Adrenal gland (tissue), 12 donors: ENCODE measurements around the gene NPAS3. TPM values are rescaled to one million over a fixed set of nuclear protein-coding genes. Genes with fewer than 3 reads are reported as not detected.

ENCODE experiments used
- DNase-seq, 7 donors: peaks; one replicate each; pipeline ENCODE4 v3.0.0-alpha.2; 2019 to 2020
- H3K27ac ChIP-seq, 5 donors: fragments of 200-600 bp; sonication (generic) in 4 of 5; 1 replicate in 3 of 5; 2 replicates in 2 of 5; pipeline versions ENCODE4 v1.5.1 to v1.8.0; 2016 to 2020; ENCODE audit warnings: mild to moderate bottlenecking in 1 of 5
- H3K27me3 ChIP-seq: fragments of 200-600 bp; 2 replicates; pipeline ENCODE4 v1.8.0; 2021
- H3K36me3 ChIP-seq, 2 donors: fragments of 200-600 bp; replicated peaks in 1 of 2; 1 replicate in 1 of 2; 2 replicates in 1 of 2; pipeline versions ENCODE4 v1.5.1 to v1.8.0; 2018 to 2022
- H3K4me1 ChIP-seq, 2 donors: fragments of 200-600 bp; replicated peaks in 1 of 2; 1 replicate in 1 of 2; 2 replicates in 1 of 2; pipeline versions ENCODE4 v1.5.1 to v1.8.0; 2018 to 2021
- H3K4me3 ChIP-seq, 4 donors: fragments of 200-600 bp; sonication (generic) in 3 of 4; one replicate each; pipeline ENCODE4 v1.5.1; 2016 to 2018
- H3K9me3 ChIP-seq, 3 donors: fragments of 200-600 bp; sonication (generic) in 1 of 3; replicated peaks in 1 of 3; 1 replicate in 2 of 3; 2 replicates in 1 of 3; pipeline versions ENCODE4 v1.5.1 to v1.8.0; 2016 to 2021
- CTCF ChIP-seq, 6 experiments: fragments of 450-650 bp in 4 of 6; fragments of 200-600 bp in 2 of 6; sonication (generic) in 1 of 6; IDR thresholded peaks; 1 replicate in 5 of 6; 2 replicates in 1 of 6; pipeline versions ENCODE4 v1.5.1 to v1.8.0; 2016 to 2021; ENCODE audit warnings: antibody characterized with exemption in 6 of 6, mild to moderate bottlenecking in 2 of 6, moderate library complexity in 1 of 6
- POLR2A ChIP-seq, 2 donors: fragments of 450-650 bp; IDR thresholded peaks; one replicate each; pipeline ENCODE4 v1.6.1; 2017; ENCODE audit warnings: antibody characterized with exemption in 2 of 2, mild to moderate bottlenecking in 2 of 2, moderate library complexity in 1 of 2
- WGBS, 4 donors: extraction: QIAGEN DNeasy Blood & Tissue Kit in 2 of 4; methylation state at CpG; one replicate each; pipeline versions ENCODE4 v1.1.5 to v1.1.7; 2013 to 2017; 5-methylcytosine and 5-hydroxymethylcytosine counted together
- intact Hi-C, 2 donors: fragments of 100-400 bp; cut with DNase I; formaldehyde crosslinking; loops; one replicate each; pipeline versions ENCODE4 v1.14.1 to v1.15.0; 2022 to 2023
- polyA plus RNA-seq, 3 donors: library from polyadenylated mRNA; stranded (reverse); fragments of 200-250 nt in 2 of 3; fragments of 350-450 nt in 1 of 3; fragmentation: Illumina TruSeq in 1 of 3; extraction: RNeasy Lipid Tissue Mini Kit (QIAGEN cat#74804) in 1 of 3; gene quantifications; one replicate each; pipeline ENCODE4 v1.2.3, GENCODE V29; 2013 to 2014
- total RNA-seq, 9 donors: library from RNA; depleted of rRNA in 4 of 9; stranded (reverse); fragments of >200 nt in 4 of 9; fragments of 120-200 nt in 1 of 9; fragmentation: NEBNext Ultra II Directional in 1 of 9; extraction: Animal tissue kit (Norgen Biotek cat#: 25700) in 1 of 9; gene quantifications; one replicate each; pipeline versions ENCODE4 v1.1.0 to v1.2.4, GENCODE V29; 2013 to 2023
- donor health status: healthy with polysubstance abuse.
- donor health status: Bipolar disorder and iron deficiency.
- donor health status: DM: yes; HTN: yes; CAD: no.
- donor health status: DM: no; HTN: no; CAD: no.
- donor health status: DM: no; HTN: no; CAD: no.
- donor health status: DM: yes; HTN: yes; CAD: no.

Gene NPAS3
- total and polyA plus RNA-seq, 12 donors: 0.36 to 7.5 (median 1.5) TPM

- H3K36me3 ChIP-seq: no peaks in the 10 kb centered on the region
- H3K4me1 ChIP-seq: no peaks in the 10 kb centered on the region
- intact Hi-C loops: no loop called here
- TF ChIP-seq POLR2A (IDR thresholded peaks at IDR 0.05): no peak
- no peak for TF ChIP-seq CTCF (IDR thresholded peaks at IDR 0.05)
- H3K9me3 ChIP-seq: no peaks in the 10 kb centered on the region
- 88 to 90% (median 89%) methylated on average over 6 of the region's 6 CpGs for WGBS, 4 donors
- no peak overlapping the region for H3K27ac ChIP-seq
- no peak for DNase-seq
- H3K27me3 ChIP-seq: no peaks in the 10 kb centered on the region
- H3K4me3 ChIP-seq: no peak overlapping the region
Observed at GRCh38 chr14:33527023-33527634, 588.5 kb downstream of the NPAS3 start.

GRCh38 chr14:33528655-33529054, 590.0 kb downstream of the NPAS3 start:
- Histone ChIP-seq H3K4me1 (no peaks in the 10 kb centered on the region), H3K27me3 (no peaks in the 10 kb centered on the region), H3K9me3 (no peaks in the 10 kb centered on the region), H3K27ac (no peak overlapping the region), H3K36me3 (no peaks in the 10 kb centered on the region), H3K4me3 (no peak overlapping the region)
- WGBS, 4 donors: 89 to 92% (median 91%) methylated on average over 4 of the region's 4 CpGs
- TF ChIP-seq POLR2A (IDR thresholded peaks at IDR 0.05): no peak
- no peak for TF ChIP-seq CTCF (IDR thresholded peaks at IDR 0.05)
- DNase-seq: no peak
- intact Hi-C loops: no loop called here

- TF ChIP-seq POLR2A (IDR thresholded peaks at IDR 0.05) (no peak), CTCF (IDR thresholded peaks at IDR 0.05) (no peak)
- no peak overlapping the region for H3K27ac ChIP-seq
- H3K4me3 ChIP-seq: no peak overlapping the region
- no peaks in the 10 kb centered on the region for H3K4me1 ChIP-seq
- no peaks in the 10 kb centered on the region for H3K36me3 ChIP-seq
- intact Hi-C loops: no loop called here
- no peak for DNase-seq
- 85 to 89% (median 86%) methylated on average over 11 of the region's 11 CpGs for WGBS, 4 donors
- no peaks in the 10 kb centered on the region for H3K9me3 ChIP-seq
- no peaks in the 10 kb centered on the region for H3K27me3 ChIP-seq
Observed at GRCh38 chr14:33529787-33530757, 591.4 kb downstream of the NPAS3 start.

GRCh38 chr14:33532553-33532952, 593.9 kb downstream of the NPAS3 start:
- Histone ChIP-seq H3K36me3 (no peaks in the 10 kb centered on the region), H3K9me3 (no peaks in the 10 kb centered on the region), H3K4me1 (no peaks in the 10 kb centered on the region), H3K4me3 (no peak overlapping the region), H3K27ac (no peak overlapping the region), H3K27me3 (no peaks in the 10 kb centered on the region)
- no peak for TF ChIP-seq CTCF (IDR thresholded peaks at IDR 0.05)
- TF ChIP-seq POLR2A (IDR thresholded peaks at IDR 0.05): no peak
- no peak for DNase-seq
- 76 to 85% (median 78%) methylated on average over 3 of the region's 3 CpGs for WGBS, 4 donors
- intact Hi-C loops: no loop called here
